ENCODE data around the gene CSH2.
A peak's percentile ranks its signal among the peaks of the same experiment; 100 is the strongest.
"Not testable (repeated sequence)": the region's sequence is repeated elsewhere in the genome, so short reads cannot be mapped to it uniquely, and the experiment has no call there.

CSH2 gene

GRCh38 chr17:63843910-63844677 is 29.4 kb downstream of the CSH2 start:
- Histone ChIP-seq H3K36me3 (ENCODE audit: control insufficient read depth, insufficient read depth, low read length) (no peaks in the 10 kb centered on the region), H2AFZ (peak overlapping the region; percentile 95), H3K27me3 (ENCODE audit: control insufficient read depth, insufficient read depth, low read length) (no peaks in the 10 kb centered on the region), H3K27ac (peak overlapping the region; percentile 88), H3K79me2 (peaks cover 23% of the 10 kb centered on the region), H3K4me3 (ENCODE audit: low read depth, low read length) (peak overlapping the region; percentile 56), H3K4me2 (ENCODE audit: low read length) (peak overlapping the region; percentile 66), H3K9me3 (ENCODE audit: control insufficient read depth, low read length) (no peaks in the 10 kb centered on the region), H3K4me1 (peaks cover 24% of the 10 kb centered on the region), H3K9ac (no peak overlapping the region)
- TF ChIP-seq, protein P1, sequence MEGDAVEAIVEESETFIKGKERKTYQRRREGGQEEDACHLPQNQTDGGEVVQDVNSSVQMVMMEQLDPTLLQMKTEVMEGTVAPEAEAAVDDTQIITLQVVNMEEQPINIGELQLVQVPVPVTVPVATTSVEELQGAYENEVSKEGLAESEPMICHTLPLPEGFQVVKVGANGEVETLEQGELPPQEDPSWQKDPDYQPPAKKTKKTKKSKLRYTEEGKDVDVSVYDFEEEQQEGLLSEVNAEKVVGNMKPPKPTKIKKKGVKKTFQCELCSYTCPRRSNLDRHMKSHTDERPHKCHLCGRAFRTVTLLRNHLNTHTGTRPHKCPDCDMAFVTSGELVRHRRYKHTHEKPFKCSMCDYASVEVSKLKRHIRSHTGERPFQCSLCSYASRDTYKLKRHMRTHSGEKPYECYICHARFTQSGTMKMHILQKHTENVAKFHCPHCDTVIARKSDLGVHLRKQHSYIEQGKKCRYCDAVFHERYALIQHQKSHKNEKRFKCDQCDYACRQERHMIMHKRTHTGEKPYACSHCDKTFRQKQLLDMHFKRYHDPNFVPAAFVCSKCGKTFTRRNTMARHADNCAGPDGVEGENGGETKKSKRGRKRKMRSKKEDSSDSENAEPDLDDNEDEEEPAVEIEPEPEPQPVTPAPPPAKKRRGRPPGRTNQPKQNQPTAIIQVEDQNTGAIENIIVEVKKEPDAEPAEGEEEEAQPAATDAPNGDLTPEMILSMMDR (IDR thresholded peaks at IDR 0.05), result no peak

GRCh38 chr17:63843387-63843888 is 30.0 kb downstream of the CSH2 start:
- peak overlapping the region; percentile 56 for H3K4me3 ChIP-seq (ENCODE audit: low read depth, low read length)
- H3K4me2 ChIP-seq (ENCODE audit: low read length), result peak overlapping the region; percentile 66
- H2AFZ ChIP-seq, result peak overlapping the region; percentile 95
- H3K79me2 ChIP-seq, result peaks cover 27% of the 10 kb centered on the region
- peak overlapping the region; percentile 88 for H3K27ac ChIP-seq
- H3K36me3 ChIP-seq (ENCODE audit: control insufficient read depth, insufficient read depth, low read length); H3K9ac ChIP-seq; H3K9me3 ChIP-seq (ENCODE audit: control insufficient read depth, low read length); H3K27me3 ChIP-seq (ENCODE audit: control insufficient read depth, insufficient read depth, low read length): not testable (repeated sequence)
- peaks cover 25% of the 10 kb centered on the region for H3K4me1 ChIP-seq

DNA sequence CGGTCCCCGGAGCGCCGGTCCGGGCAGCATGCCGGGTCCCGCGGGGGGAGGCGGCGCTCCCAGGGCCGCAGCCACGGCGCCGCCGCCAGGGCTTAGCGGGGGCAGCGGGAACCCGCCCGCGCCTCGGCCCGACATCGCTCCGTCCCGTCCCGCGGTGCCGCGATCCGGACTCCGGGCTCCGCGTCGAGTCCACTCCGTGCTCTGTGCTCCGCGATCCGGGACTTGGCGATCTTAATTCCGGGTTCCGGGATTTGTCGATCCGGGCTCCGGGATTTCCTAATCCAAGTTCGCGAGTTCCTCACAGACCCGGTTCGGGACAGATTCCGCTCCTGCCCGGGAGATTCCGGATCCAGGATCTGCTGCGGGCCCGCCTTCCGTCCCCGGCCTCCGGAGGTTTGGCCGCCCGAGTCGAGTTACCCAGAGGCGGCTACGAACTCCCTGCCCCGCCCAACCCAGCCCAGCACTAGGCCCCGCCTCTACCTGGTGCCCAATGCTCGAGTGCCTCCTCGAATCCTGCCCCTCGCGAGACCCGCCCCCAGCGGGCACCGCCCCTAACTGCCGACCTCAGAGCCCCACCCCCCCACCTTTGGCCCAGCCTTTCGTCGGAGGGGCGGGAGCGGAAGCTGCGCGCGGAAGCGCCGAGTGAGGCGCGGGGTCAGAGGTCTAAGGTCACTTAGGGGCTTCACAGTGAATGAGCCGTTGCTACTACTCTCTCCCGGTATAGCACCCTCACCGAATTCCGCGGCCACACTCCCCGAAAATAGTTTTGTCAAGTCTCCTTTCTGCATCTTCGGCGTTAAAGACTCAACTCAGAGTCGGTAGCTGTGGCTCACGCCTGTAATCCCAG is 30.7 kb downstream of the CSH2 start, which contains the start of gene SMARCD2:
SMARCD2 (minus strand) TSS at position 146 of the 847 bp plus-strand sequence; CDS start at position 135, 11 bp downstream.
- peak within 1 kb of the TSS; percentile 88 for H3K27ac ChIP-seq
- H3K36me3 ChIP-seq (ENCODE audit: control insufficient read depth, insufficient read depth, low read length), result no peaks in the 10 kb centered on the region
- H3K27me3 ChIP-seq (ENCODE audit: control insufficient read depth, insufficient read depth, low read length), result no peaks in the 10 kb centered on the region
- no peak within 1 kb of the TSS for H3K9ac ChIP-seq
- H3K4me3 ChIP-seq (ENCODE audit: low read depth, low read length), result peak within 1 kb of the TSS; percentile 72
- peak within 1 kb of the TSS; percentile 82 for H3K4me2 ChIP-seq (ENCODE audit: low read length)
- H3K79me2 ChIP-seq, result peaks cover 32% of the 10 kb centered on the region
- peak within 1 kb of the TSS; percentile 95 for H2AFZ ChIP-seq
- H3K9me3 ChIP-seq (ENCODE audit: control insufficient read depth, low read length), result no peaks in the 10 kb centered on the region
- TF ChIP-seq, protein P1 (IDR thresholded peaks at IDR 0.05), result no peak
- H3K4me1 ChIP-seq, result peaks cover 25% of the 10 kb centered on the region

DNA sequence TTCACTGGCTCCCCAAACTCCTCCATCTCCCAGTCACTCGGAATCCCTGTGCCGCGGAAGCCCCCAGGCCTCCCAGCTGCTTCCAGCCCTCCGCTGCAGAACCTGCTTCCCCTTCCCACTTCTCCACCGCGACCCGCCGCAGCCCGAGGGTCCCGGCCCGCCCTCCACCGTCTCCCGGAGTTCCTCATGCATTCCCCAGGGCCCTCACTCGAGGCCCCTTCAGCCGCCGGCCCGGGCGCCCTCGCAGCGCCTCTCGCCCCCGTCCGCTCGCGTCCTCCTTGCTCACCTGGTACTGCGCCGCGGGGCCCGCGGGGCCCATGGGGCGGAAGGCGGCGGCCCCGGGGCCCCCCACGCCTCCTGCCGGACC is 31.3 kb downstream of the CSH2 start:
- H3K79me2 ChIP-seq, result peaks cover 38% of the 10 kb centered on the region
- TF ChIP-seq, protein P1 (IDR thresholded peaks at IDR 0.05), result no peak
- peak overlapping the region; percentile 55 for H2AFZ ChIP-seq
- peaks cover 25% of the 10 kb centered on the region for H3K4me1 ChIP-seq
- no peaks in the 10 kb centered on the region for H3K27me3 ChIP-seq (ENCODE audit: control insufficient read depth, insufficient read depth, low read length)
- peak overlapping the region; percentile 82 for H3K4me2 ChIP-seq (ENCODE audit: low read length)
- no peaks in the 10 kb centered on the region for H3K9me3 ChIP-seq (ENCODE audit: control insufficient read depth, low read length)
- H3K27ac ChIP-seq, result peak overlapping the region; percentile 81
- peak overlapping the region; percentile 72 for H3K4me3 ChIP-seq (ENCODE audit: low read depth, low read length)
- H3K9ac ChIP-seq, result no peak overlapping the region
- H3K36me3 ChIP-seq (ENCODE audit: control insufficient read depth, insufficient read depth, low read length), result no peaks in the 10 kb centered on the region

Measured in parathyroid adenoma (tissue), 2 donors.